G401 (cell line): ENCODE results near the gene HTR4. TPM values are rescaled to one million over a fixed set of nuclear protein-coding genes. Genes with fewer than 3 reads are reported as not detected.
"Not testable (repeated sequence)": the region's sequence is repeated elsewhere in the genome, so short reads cannot be mapped to it uniquely, and the experiment has no call there.

Experiments used
- DNase-seq: peaks from one replicate; pipeline ENCODE4 v3.0.0-alpha.2; 2015; ENCODE audit warnings: low spot score
- in situ Hi-C: cut with HindIII; loops from 2 replicates; pipeline ENCODE4 v1.10.0; 2016; ENCODE audit warnings: low sequenced_read_pairs, mixed read lengths
- total RNA-seq: library from RNA; depleted of rRNA; stranded (reverse); fragments of >200 nt; shearing (Covaris generic); gene quantifications from 2 replicates; pipeline ENCODE4 v1.2.3, GENCODE V29; 2014; rRNA removed

HTR4 gene
- not detected in 2 replicates for total RNA-seq

DNA sequence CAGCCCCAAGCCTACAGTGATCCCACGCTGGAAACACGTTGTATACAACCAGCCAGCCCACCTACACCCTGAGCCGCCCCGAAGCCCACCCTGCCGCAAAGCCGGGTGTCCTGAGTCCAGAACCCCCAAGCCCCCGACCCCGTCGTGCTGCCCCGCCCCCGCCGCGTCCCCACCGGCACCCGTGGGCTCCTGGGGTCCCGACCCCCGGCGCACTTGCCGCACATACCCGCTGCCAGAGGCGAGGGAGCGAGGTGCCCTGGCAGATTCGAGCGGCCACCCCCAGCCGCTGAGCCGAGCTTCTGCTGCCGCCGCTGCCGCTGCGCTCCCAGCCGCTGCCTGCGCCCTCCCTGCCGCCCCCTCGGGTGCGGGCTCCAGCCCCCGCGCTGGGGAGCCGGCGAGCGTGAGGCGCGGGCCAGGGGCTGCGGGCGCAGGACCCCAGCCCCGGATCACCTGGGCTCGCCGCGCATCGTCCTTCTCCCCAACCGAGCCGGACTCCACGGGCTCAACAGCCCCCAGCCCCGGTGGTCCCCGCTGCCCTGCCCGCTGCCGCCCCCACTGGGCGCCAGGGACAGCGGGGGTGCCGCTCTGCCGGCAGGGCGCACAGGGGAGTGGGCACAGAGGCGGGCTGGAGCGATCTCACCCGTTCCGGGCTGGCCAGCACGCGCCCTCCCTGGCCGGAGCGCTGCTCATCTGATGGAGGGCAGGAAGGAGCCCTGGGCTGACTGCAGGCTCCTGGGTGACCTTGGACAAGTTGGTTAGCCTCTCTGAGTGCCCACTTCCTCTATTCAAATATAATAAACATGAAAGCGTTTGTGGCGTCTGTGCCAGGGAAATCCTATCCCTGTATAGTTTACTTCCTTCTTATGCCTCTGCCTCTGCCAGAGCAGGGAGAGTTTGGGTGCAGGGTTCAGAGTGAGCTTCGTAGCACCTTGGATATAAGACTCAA, at the start of gene HTR4:
Gene HTR4 (minus strand): TSS at position 692 of the 946 bp plus-strand sequence. CDS start 17,513 bp downstream, outside the sequence.
- no peak for DNase-seq
- in situ Hi-C loops, result no loop called here

DNA sequence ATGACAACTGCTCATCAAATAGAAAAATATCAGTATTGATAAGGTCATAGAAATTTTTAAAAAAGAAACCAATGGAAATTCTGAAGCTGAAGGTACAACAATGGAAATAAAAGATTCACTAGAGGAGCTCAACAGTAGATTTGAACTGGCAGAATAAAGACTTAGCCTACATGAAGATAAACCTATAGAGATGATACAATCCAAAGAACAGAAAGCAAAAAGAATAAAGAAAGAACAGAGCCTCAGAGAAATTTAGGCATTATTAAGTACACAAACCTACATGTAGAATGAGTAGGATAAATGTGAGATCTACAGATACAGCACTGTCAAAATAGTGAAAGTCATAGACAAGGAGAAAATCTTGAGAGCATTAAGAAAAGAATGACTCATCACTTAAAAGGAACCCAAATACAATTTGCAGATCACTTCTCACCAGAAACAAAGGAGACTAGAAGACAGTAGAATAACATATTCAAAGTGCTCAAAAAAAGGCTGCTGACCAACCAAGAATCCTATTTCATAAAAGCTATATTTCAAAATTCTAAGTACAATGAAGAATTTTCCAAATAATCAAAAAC, 47.8 kb upstream of the HTR4 start:
- DNase-seq, result no peak
- in situ Hi-C loops, result no loop called here

DNA sequence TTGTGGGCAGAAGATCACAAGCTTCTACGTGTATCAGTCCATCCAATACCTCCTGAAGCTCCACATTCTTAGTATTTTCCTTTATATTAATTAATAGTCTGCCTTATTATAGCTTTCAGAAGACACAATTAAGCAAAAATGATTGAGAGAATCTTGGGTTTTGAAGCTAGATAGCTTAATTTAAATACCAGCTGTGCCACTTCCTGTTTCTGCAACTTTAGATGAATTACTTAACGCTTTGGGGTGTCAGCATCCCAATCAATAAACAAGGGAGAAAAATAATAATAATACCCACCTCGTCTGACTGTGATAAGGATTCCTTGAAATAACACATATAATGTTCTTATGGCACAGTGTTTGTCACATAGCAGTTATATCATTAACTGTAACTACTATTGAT, 44.7 kb upstream of the HTR4 start:
- no peak for DNase-seq
- in situ Hi-C loops, result no loop called here

DNA sequence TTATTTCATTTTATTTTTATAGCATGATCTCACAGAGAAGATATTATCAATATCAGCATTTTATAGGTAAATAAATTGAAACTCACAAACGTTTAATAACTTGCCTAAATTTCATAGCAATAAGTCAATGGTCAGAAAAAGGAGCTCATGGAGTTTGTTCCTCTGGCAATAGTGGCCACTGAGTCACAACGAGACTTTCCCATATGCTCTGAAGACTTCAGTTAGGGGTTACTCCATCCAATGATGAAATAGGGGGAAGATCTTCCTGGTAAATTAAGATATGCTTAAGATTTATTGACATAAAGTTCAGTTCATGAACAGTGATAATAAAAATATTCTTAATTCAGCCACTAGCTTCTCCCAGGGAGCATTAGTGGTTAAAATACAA, 43.5 kb upstream of the HTR4 start:
- DNase-seq, result no peak

DNA sequence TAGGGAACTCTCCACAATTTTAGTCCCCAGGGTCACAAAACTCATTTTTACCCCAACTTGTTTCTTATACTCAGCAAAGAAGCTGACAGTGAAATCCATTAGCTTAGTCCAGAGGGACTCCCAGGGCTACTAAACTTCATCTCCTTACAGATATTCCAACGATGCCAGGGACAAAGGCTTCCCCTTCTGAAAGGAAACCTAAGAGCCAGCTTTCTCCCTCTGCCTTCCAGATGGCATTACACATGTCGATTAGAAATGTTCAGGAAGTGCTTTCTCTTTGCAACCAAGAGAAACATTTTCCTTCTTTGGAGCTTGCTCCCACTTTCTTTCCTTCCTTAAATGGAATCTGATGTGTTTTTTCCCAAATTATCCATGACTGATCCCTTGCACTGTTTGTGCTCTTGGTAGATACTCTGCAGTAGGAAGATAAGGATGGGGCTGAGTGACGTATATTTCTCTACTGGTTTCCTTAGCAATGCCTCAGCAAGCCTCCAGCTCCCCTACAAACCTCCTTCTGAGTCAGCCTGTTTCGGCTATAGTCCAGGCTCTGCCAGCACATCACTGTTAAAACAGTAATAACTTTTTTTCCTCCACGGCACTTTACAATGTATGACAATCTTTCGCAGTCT, 43.0 kb upstream of the HTR4 start:
- in situ Hi-C loops, result no loop called here
- no peak for DNase-seq

More for the DNA sequence above, 43.5 kb upstream of the HTR4 start:
- in situ Hi-C loops, result no loop called here

DNA sequence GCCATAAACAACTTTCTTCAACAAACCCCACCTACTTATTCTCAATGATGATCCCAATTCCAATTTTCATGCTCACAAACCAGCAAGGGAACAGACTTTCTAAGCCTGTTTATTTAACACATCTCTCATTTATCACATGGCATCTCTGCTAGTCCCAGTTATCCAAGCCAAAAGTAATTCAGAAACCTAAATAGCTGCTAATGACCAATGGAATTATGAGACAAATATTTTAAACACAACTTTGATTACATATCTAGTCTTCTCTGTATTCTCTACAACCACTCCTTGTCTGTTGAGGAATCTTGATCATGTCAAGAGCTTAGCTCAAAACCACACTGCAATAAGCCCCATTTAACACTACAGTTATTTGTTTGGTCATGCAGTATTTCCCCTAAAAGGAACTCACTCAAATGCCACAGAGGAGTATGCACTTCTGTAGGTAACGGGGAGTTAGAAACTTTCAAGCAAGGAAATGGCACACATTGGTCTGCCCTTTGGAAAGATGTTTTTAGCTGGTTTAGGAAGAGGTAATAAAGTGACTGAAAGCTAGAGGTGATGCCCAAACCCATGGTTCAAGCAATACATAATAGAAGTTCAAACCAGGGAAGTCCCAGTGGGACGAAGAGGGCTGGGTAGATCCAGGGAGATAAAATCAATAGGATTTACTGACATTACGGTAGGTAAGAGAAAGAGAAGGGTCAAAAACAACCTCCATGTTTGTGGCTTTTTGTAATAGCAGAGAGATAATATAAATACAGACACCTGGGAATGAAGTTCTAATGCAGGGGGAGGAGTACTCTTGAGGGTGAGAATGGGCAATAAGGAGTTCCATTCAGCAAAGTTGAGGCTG, 42.1 kb upstream of the HTR4 start:
- no peak for DNase-seq
- in situ Hi-C loops, result no loop called here

GRCh38 chr5:148690945-148691344, 36.6 kb upstream of the HTR4 start:
- DNase-seq, result no peak
- in situ Hi-C loops, result no loop called here

DNA sequence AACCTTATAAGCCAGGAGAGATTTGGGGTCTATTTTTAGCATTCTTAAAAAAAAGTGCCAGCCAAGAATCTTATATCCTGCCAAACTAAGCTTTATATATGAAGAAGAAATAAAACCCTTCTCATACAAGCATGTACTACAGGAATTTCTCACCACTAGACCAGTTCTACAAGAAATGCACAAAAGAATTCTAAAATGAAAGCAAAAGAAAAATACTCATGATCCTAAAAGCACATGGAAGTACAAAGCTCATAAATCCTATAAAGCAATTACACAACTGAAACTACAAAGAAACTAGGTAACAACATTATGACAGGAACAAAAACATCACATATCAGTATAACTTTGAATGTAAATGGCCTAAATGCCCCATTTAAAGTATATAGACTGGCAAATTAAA, 34.5 kb upstream of the HTR4 start:
- no peak for DNase-seq
- in situ Hi-C loops, result no loop called here

DNA sequence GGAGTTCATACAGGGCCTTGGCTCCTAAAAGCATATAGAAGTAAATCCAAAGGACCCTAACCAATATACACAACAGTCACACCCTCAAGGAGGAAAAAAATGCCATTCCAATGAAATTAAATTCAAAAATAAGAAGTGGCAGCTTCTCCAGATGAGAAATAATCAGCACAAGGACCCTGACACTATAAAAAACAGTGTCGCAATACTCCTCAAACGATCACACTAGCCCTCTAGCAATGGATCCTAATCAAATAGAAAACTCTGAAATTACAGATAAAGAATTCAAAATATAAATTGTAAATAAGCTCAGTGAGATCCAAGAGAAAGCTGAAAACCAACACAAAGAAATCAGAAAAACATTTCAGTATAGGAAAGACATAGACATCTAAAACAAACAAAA, 33.5 kb upstream of the HTR4 start:
- in situ Hi-C loops, result no loop called here
- no peak for DNase-seq

DNA sequence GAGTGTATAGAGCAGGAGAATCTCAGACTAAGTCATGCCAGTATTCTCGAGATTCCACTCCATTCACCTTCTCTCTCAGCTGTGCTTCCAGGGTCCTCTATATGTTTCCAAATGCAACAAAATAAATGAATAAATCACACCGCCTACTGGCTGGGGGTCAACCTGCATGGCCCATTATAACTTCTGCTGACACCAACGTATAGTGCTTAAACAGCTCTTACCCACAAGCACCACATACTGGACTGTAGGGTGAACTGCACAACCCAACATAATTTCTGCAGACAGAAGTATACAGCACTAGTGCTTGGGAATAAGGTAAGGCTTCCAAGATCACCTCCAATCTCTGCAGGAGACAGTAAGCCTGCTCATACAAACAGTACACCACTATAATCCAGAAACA, 33.1 kb upstream of the HTR4 start:
- no peak for DNase-seq
- in situ Hi-C loops, result no loop called here

DNA sequence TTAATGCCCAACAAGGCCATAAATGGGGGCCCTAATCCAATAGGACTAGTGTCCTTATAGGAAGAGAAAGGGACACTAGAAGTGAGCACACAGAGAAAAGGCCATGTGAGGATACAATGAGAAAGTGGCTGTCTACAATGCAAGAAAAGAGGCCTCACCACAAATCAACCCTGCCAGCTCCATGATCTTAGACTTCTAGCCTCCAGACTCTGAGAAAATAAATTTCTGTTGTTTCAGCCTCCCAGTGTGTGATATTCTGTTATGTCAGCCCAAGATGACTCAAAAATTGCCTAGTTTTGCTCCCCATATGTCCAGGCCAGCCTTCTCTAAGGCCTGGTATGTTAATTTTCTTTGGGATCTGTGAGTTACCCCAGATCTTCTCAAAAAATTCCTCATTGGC, 32.3 kb upstream of the HTR4 start:
- in situ Hi-C loops, result no loop called here

DNA sequence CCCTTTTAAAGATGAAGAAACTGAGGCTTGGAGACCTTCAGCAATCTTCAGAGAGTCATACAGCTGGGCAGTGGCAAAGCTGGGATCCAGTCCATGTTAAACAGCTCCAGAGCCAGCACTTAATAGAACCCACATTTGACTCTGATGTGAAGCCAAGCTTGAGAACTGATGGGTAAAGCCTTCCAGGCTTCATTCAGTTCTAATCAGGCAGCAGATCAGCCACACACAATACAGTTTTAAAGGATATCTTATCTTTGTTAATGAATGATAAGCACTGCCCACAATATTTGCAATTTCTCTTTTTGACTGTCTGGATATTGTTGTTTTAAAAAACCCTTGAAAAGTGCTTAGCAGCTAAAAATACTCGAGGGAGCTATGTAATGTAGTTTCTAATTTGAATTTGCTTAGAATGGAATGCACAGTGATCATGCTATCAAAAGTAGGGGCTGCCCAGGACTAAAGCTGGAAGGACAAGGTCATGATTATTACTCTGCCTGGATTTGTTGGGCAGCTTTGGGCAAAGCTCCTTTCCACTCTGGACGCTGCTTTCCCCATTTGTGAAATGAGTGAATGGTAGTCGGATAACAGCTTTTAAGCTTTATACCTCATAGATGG, 31.3 kb upstream of the HTR4 start:
- in situ Hi-C loops, result no loop called here

More for the DNA sequence above, 32.3 kb upstream of the HTR4 start:
- no peak for DNase-seq

DNA sequence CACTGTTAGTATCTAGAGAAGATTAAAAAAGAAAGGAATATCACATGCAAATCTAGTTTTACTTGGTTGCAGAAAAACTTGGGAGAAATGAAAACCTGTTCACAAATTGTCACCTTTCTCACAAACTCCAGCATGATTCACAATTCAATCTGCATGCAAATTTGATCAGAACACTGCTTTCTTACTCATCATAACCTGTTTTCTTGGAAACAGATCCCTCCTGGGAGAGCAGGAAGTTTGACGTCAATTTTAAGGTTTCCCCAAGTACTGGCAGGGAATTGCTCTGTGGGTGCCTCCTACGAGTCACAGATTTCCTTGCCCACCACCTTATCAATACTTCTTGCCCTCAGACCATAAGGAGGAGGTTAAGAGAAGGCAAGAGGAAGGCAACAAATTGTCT, 30.2 kb upstream of the HTR4 start:
- in situ Hi-C loops, result no loop called here

More for the DNA sequence above, 31.3 kb upstream of the HTR4 start:
- no peak for DNase-seq

DNA sequence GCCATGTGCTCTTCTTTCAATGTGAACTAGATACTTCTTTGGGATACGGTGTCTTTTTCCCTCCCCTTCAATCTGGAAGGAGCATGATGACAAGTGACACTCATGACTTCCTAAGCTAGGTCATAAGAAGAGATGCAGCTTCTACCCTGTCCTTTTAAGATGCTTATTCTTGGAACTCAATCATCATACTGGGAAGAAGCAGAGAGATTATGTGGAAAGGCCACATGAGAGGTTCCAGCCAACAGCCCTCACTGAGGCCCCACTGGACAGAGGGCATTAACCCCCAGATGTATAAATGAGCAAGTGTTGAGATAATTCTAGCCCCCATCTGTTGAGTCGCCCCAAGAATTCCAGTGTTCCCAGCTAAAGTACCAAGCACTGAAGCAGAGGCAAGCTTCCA, 29.3 kb upstream of the HTR4 start:
- in situ Hi-C loops, result no loop called here
- no peak for DNase-seq

More for the DNA sequence above, 30.2 kb upstream of the HTR4 start:
- no peak for DNase-seq

DNA sequence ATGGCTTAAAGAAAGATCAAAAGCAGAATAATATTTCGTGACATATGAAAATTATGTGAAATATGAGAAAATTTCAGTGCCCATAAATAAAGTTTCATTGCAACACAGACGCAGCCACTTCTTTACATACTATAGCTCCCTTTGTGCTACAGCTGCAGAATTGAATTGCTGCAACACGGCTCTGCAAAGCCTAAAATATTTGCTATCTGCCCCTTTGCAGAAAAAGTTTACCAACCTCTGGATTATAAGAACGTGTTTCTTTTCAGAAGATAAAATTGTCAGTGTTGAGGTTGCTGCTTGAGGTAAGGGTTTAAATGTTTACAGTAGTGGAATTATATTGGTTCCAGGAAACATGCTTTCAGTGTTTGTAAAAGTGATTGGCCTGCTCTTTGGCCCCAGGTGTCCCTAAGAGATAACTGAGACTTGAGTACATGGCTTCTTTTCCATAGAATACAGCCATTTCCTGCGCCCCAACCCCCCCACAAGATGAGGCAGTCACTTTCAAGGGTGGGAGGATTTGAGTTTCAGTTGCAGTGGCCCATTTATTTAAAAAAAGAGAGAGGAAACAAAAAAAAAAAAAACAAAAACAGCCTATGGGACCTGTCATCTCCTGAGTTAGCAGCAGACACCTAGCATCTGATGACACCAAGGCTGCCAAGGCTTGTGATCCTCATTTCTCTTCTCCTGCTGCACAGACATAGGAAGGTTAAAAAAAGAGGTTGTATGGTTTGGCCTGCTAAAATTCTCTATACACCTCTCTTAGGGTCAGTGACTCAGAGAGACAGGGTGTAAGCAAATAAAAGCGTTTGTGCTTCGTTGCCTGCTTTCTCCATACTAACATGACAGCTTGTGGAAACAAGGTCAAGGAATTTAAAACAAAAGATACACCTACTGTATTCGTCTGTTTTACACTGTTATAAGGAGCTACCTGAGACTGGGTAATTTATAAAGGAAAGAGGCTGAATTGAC, 28.0 kb upstream of the HTR4 start:
- DNase-seq, result no peak

GRCh38 chr5:148681157-148682057, 27.1 kb upstream of the HTR4 start:
- no peak for DNase-seq
- in situ Hi-C loops, result no loop called here

More for the DNA sequence above, 28.0 kb upstream of the HTR4 start:
- in situ Hi-C loops, result no loop called here

DNA sequence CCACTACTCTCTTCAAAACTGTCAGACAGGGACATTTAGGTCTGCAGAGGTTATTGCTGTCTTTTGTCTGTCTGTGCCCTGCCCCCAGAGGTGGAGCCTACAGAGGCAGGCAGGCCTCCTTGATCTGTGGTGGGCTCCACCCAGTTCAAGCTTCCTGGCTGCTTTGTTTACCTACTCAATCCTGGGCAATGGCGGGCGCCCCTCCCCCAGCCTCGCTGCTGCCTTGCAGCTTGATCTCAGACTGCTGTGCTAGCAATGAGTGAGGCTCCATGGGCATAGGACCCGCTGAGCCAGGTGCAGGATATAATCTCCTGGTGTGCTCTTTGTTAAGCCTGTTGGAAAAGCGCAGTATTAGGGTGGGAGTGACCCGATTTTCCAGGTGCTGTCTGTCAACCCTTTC, 19.4 kb upstream of the HTR4 start:
- DNase-seq, in situ Hi-C loops: not testable (repeated sequence)
